Measurements from ENCODE around the gene KRTAP5-1.

DNA sequence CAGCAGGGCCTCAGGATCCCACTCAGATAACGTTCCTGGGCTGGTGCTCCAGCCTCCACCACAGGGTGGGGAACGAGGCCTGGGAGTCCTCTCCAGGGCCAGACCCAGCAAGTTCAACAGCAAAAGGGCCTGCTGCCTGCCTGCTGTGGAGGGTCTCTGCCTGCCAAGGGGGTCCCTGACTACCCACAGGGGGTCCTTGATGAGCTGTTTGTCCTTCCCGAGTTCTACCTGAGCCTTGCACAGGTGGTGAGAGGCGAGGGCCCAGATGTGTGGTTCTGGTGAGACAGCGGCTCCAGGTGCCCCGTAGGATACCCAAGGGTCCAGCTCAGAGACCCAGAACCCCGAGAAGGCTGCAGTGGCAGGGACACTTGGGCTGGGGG, 17.4 kb downstream of the KRTAP5-1 start:
- TF ChIP-seq, protein P1, sequence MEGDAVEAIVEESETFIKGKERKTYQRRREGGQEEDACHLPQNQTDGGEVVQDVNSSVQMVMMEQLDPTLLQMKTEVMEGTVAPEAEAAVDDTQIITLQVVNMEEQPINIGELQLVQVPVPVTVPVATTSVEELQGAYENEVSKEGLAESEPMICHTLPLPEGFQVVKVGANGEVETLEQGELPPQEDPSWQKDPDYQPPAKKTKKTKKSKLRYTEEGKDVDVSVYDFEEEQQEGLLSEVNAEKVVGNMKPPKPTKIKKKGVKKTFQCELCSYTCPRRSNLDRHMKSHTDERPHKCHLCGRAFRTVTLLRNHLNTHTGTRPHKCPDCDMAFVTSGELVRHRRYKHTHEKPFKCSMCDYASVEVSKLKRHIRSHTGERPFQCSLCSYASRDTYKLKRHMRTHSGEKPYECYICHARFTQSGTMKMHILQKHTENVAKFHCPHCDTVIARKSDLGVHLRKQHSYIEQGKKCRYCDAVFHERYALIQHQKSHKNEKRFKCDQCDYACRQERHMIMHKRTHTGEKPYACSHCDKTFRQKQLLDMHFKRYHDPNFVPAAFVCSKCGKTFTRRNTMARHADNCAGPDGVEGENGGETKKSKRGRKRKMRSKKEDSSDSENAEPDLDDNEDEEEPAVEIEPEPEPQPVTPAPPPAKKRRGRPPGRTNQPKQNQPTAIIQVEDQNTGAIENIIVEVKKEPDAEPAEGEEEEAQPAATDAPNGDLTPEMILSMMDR (conservative IDR thresholded peaks at IDR 0.05; ENCODE audit: low read length) = no peak
- no peak for TF ChIP-seq EZH2phosphoT487 (IDR thresholded peaks at IDR 0.05; ENCODE audit: borderline replicate concordance, low read depth, low read length)

Data from OCI-LY7 (cell line).